GM21576 (cell line): ENCODE data around the gene NRXN3.
A peak's percentile ranks its signal among the peaks of the same experiment; 100 is the strongest.

ENCODE experiments used
- ATAC-seq: cut with Tn5 transposase; IDR thresholded peaks from one replicate; pipeline ENCODE4 v1.9.1; 2021; ENCODE audit warnings: mild to moderate bottlenecking, moderate library complexity; ENCODE audit not compliant: unreplicated experiment

Gene NRXN3

DNA sequence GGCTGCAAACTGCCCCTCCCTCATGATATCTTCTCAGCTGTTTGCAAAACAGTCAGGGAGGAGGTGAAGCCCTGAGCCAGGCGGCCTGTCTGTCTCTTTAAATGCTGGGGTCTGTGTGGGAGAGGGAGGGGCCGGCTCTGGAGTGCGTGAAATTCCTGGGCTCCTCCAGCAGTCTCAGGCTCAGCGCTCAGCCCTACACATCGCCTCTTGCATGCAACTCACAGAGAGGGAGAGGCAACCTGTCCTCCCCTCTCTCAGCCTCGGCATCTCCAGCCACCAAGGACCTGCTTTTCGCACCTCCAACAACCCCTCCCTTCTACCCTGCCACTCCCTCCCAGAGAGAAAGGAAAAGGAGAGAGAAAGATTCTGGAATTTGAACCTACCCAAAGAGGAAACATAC lies at the start of gene NRXN3:
NRXN3 (plus strand) TSS at position 171 of the 400 bp plus-strand sequence. CDS start 72,721 bp downstream, outside the sequence.
- no peak for ATAC-seq

DNA sequence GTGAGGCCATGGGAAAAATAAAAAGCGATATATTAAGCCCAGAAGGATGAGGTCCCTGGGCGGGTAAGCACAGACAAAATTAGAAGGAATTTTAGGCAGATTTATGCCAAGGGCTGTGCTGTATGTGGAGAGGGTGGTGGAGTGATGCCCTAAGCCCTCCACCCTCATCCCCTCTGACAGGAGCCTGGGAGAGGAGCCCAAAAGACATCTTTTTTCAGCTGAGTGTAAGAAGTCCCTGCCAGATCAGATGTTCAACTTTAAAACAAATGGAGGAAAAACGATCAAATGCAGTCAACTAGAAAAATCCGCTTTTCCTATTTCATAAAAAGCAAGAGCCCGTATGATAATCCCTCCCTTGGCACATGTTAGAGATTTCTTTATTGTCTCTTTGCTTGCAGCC lies 47.7 kb upstream of the NRXN3 start:
- no peak for ATAC-seq

DNA sequence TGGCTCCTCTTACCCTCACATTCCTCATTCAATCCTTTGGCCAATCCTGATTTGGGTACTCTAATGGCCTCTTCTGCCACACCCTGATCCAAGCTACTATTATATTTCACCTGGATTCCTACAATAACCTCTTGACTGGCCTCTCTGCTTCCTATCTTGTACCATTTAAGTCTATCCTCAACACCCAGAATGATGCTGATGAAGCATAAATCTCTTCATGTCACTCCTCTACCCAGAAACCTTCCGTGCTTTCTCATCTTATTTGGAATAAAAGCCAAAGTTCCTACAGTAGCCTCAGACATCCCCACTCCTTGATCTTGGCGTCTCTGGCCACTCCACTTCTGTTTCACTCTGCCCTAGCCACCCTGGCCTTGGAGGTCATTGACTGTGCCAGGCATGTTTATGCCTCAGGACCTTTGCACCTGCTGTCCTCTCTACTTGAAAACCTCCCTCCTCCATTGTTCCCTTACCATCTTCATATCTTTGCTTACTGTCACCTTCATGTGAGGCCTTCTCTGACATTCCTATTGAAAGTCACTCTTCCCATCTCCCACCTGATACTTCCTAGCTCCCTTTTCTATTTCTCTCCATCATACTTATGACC lies 46.4 kb upstream of the NRXN3 start:
- ATAC-seq: no peak

DNA sequence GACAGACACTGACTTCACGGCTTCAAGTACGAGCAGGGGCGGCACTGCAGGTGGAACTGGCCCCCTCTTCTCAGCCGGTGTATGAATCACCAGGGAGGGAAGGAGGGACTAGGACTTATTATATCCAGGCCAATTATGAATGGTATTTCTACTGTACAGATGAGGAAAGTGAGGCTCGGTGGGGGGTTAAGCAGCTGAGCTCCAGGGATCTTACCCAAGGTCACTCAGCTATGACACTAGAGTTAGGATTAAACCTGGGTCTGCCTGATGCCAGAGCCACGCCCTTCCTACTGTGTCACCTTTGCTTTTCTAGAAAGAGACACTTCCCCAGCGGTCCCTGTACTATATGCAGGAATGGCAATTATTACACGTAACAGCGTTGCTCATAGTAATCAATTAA lies 42.2 kb upstream of the NRXN3 start:
- ATAC-seq: no peak

DNA sequence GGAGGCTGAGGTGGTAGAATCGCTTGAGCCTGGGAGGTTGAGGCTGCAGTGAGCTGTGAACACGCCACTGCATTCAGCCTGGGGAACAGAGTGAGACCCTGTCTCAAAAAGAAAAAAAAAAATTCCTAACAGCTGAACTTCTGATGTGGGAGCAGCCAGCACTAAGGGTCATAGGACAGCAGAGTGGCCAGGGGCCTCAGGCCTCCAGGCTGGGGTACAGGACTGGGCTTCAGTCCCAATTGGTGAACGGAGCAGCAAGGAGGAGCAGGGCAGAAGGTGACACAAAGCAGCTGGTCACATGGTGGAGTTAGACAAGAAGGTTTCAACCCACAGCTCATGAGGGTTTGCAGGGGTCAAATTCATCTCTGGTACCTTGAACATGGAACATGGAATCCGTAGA lies 40.8 kb upstream of the NRXN3 start:
- no peak for ATAC-seq

DNA sequence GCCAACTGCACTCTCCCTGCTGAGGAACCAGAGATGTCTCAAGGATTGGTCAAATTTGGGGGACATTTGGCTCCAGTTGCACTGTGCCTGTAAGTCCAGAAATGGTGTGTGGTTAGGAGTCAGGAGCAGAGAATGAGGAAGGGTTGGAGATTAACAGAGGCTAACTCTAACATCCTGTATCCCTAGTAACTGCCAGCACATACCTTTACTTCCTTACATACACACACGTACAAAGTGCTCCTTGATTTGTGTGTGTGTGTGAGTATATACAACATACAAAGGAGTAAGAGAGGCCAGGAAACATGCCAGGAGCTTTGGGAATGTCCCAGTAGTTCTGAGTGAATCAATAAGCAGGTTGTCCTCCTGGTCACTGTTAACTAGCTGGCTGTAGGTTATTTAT lies 39.8 kb upstream of the NRXN3 start:
- no peak for ATAC-seq

DNA sequence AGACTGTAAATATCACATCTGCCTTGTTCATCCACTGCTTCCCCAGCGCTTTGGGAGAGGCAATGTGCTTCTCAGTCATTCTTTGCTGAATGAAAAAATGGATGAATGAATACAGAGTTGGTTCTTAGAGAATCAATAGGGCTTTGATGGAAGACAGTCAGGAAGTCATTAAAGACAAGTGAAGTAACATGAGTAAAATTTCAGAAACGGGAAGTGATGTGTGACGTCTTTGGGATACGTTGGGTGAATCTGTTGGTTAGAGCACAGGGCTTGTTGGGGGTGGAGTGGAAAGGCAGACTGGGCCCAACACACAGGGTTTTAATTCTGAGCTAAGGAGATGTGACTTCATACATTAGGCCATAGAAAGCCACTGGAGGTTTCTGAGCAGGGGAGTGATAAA lies 39.0 kb upstream of the NRXN3 start:
- ATAC-seq: no peak

DNA sequence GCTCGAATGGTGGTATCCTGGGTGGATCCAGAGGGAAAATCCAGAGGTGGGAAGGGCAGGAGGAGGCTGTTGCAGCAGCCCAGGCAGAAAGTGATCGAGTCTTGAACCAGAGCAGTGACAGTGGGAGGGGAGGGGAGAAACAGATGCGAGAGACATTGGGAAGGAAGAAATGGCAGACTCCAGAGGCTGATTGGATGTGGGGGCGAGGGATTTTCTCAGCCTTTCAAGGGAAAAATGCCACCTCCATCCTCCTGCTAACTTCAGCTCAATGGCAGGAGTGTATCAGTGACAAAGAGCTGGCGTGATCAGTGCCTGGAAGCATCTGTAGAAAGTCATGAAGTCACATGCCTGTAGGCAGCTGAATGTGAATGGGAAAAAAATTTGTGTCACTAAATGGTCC lies 38.6 kb upstream of the NRXN3 start:
- ATAC-seq: no peak

DNA sequence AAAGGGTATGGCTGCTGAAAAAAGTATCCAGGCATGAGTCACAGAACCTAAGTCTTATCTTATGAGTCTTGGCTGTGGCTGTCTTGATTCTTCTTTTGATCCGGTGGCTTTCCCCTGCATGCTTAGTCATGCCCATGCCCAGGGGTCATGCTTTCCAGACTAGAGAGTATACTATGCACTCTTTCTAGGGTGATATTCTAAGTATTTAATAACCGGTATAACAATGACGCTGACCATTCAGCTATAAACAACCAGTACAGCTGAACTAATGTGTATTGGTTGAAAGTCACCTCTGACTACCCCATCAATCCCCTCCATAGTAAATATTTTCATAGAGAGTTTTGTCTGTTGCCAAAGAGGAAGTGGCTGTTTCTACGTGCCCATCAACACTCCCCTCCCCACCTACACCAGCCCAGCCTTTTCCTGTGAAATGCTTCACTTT lies 34.7 kb upstream of the NRXN3 start:
- ATAC-seq: no peak

DNA sequence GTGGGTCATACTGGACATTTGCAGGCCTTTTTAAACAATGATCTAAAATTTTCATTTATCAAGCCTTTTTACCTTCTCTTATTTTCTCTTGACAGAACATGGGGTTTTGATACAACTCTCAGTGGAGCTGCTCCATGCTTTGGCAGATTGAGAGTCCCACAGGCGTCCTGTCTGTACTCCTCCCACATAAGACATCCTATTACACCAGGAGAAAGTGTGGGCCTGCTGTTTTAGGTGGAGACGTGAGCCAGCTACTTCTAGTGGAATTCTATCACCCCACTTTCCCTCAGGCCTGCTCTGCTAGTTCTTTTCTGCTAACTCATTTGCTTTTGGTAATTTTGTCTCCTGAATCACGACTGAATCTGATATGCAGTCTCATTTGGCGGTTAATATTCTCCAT lies 33.5 kb upstream of the NRXN3 start:
- no peak for ATAC-seq

DNA sequence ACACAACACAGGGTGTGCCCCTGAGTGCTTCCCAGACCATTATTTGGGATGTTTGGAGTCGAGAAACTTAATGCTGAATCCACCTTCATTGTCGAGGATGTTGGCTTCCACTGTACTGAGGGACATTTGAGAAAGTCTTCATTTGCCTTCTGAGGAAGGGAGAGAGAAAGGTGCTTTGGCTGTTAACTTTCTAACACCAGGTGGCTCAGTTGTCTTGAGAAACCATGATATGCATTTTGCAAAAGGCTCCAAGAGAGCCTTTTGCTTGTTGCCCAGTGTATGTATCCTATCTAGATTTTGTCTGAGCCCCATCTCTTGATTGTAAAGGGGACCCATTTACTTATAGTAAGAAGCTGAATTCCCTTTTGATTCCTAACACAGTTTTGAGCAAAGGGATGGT lies 28.6 kb upstream of the NRXN3 start:
- ATAC-seq: no peak

DNA sequence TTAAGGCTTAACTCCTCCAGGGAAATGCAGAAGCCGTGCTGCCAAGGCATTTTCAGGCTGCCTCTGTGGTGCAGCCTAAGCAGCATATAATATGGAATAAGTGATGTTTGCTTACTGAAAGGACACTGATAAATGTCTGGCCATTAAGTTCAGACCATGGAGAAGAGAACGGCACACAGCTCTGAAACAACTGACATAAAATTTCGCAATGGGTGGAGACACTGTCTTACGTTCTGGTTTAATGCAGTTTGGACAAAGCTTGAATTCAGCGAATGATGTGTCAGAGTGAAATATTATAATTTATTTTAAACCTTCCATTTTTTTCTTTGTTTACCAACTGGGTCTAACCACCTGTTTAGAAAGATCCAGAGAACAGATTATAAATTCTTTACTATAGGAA lies 27.2 kb upstream of the NRXN3 start:
- ATAC-seq: no peak

DNA sequence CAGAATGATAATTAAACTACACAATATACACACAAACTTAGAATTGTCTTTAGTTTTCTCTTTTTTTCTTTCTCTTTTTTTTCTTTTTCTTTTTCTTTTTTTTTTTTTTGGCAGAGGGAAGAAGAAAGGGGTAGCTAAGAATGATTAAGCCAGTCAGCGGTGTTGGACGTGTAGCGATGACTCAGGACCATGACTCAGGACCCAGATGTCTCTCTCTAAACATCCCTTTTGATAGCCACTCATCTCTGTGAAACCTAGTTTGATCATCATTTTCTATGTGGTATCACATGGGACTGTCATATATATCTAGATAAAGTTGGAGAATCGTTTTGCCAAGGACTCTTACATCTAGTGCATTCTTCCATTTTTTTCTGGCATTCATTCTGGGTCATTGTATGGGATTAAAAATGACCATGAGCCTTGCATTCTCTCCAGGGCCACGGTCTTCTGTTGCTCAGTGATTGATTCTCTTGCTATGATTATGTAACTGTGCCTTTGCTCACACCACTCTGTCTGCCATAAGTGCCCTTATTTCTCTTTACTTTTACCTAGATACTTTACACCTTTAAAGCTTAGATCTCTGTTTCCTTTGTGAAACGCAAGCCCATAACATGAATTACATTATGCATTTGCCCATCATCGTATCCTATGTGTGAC lies 26.6 kb upstream of the NRXN3 start:
- ATAC-seq: no peak

DNA sequence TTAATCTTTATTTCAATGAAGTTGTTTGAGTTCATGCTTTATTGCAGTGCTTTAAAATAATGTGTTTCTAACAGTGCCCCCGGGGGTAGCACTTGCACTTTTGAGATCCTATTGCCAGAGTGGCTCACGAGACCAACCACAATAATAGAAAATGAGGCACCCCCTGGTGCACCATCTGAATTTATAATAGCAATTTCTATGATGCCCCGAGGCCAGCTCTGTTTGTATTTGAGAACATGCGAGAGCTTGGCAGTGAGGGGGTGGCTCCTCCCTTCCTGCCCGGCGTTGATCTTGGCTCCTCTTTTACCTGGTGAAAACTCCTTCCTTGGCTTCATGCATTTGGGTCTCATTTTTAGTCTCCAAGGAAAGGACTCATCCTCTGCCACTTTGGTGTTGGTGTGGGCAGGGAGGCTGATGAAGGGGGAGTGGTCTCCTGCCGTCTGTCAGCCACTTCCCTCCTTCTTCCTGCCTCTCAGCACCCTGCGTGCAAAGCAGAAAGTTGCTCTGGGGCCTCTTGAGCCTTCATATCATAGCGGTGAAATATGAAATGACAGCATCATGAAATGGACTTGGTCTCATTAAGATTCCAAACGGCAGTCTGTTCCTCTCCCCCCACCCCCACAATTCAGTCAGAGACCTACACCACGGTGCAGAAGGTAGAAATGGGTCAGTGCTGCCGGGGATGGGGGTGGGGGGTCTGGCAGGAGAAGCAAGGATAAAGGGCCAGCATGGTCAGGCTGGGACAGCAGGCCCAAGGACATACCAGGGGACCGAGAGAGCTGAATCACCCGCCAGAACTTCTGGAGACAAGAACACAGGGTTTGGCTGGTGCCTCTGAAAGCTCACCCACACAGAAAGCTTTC lies 17.7 kb upstream of the NRXN3 start:
- ATAC-seq: no peak

DNA sequence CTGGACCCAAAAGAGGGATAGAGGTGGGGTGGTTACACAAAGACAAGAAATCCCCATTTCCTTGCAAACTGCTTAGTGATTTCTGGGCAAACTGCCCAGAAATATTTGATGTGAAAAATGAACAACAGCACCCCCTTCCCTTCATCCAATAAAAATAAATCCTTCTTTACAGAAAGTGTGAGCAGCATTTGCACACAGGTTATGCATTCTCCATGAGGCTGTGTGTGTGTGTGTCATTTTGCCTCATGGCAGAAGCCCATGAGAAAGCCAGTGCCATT lies 17.2 kb upstream of the NRXN3 start:
- ATAC-seq: no peak

DNA sequence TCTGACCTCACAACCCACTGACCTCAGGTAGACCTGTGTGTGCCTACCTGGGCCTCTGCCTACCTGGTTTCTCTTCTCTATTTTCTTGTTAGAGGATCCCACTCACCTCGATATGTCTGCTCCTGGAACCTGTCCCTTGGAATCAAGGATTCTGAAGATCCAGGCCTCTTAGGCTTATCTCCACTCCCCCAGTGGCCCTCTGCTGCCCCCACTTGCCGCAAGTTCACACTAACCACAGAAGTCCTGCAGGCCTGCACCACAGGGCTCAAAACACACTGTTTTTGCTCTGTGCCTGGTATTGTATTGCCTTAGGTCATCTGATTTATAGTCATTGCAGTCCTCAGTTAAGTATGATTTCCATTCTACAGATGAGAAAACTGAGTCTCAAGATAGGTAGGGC lies 15.3 kb upstream of the NRXN3 start:
- ATAC-seq: no peak

DNA sequence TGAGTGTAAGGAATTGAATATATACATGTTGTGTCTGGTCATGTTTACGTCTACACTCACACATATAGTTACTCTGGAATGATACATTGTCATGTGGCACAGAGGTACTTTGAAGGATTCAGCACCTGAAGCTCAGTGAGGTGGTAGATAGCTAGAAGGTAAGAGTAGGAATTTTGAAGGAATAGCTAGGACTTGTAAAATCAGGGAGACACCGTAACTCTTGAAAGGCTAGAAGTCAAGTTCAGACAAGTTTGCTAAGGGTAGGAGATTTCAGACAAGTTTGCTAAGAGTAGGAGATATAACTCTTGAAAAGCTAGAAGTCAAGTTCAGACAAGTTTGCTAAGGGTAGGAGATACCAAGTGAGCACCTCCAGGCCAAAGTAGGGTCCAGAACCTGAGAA lies 14.0 kb upstream of the NRXN3 start:
- ATAC-seq: no peak

DNA sequence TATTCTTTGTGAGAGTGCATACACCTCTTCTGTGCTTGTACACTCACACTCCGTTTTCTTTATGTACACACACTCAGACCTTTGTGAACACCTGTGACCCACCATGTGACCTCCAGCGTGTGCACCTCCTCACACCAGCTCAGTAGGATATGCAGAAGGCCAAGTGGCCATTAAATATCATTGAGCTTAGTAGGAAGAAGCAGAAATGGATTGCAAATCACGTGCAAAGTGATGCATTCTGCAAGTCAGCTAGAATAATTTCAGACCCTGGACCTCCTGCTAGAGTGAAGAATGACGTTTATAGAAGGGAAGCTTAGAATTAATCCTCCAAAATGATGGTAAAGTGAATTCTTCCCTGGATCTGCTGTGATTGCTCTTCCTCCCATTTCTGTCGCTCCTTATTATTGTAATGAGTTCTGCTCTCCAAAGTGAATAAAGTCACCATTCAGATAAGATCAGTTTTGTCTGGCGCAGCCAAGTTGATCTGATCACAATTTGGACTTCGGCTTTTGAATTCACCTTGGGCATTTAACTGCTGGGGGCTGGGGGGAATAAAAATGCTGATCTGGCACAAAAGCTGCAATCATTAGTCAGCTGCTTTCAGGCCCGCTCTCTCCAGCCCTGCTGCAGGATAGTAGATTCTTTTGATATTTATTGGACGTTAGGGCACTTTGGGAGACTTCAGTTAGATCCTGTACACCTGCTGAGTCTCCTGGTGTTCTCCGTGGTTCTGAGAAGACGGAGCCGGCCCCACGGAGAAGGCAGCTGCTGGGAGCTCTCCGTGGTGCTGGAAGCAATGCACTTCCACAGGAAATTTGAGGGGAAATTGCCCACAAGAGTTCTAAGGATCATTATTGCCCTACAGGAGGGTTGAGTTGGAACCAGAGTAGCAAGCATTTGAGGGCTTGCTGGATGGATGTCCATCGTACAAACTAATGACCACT lies 12.4 kb upstream of the NRXN3 start:
- no peak for ATAC-seq

DNA sequence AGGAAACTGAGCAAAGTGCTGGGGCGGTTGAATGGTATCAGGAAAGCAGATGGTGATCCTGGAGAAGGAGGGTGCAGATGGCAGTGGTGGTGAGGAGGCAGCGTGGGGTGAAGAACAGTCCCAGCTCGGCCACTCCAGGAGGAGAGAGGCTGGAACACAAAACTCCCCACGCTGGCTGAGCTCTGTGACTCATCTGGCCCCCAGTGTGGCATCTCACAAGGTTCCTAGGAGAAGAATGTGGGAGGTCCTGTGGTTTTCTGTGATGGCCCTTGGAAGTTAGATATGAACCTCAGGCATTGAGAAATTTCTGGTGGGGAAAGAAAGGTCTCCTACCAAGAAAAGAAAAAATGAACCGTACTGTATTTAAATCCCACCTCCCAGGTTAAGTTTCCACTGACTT lies 8.0 kb upstream of the NRXN3 start:
- no peak for ATAC-seq

DNA sequence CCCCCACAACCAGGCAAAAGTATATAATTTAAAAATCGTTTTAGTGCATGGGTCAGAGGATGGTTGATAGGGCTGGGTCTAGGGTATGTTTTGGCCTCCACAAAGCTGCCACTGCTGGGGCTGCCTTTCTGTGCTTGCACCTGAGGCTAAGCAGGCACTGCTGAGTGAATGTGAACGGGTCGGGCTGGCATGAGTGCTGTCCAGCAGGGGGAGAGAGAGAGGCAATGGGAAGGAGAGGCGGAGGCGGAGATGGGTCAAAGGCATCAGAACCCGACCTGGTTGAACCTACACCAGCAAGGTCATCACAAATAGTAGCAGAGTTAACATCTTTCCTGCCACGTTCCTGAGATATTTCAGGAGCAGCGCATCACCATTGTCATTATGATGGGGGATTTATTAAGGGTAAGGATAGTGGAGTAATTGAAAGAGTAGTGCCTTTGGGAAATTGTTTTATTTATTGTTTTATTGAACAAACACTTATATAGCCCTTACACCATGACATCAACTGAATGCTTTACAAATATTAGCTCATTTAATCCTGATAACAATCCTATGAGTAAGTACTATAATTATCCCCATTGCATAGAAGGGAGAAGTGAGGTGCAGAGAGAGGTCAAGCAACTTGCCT lies 5.8 kb upstream of the NRXN3 start:
- peak; percentile 55 for ATAC-seq

DNA sequence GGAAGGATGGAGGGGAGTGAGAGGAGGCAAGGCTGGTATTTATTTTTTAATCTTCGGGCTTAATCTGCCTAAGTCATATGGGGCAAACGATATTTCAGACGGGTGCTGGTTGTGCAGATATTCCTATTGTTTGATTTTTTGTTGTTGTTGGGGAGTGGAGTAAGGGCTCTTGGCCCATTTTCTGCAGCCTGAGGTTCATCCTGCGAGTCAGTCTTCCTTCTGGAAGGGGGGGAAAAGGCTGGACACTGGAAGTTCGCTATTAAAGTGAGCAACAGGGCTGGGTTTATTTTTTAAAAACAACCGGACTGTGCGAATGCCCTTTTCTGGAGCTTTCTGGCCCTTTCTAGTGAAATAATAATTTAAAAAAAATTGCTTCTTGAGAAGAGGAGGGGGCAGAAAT lies 2.3 kb downstream of the NRXN3 start:
- no peak for ATAC-seq
